ENCODE data around the gene NKAPD1. TPM values are rescaled to one million over a fixed set of nuclear protein-coding genes. Genes with fewer than 3 reads are reported as not detected.

The NKAPD1 gene
- total and polyA plus RNA-seq, 9 of the 15 experiments (the other 6 are each of a cell fraction or from before 2014, with no cell fraction given), result 14.1 to 73.5 (median 29.3) TPM

- TF ChIP-seq ZBTB9 (CRISPR knock-in tag; IDR thresholded peaks at IDR 0.05) (no peak), ETS2 (tag; IDR thresholded peaks at IDR 0.05; ENCODE audit: borderline replicate concordance, poor library complexity, severe bottlenecking) (no peak), ATF7 (IDR thresholded peaks at IDR 0.05) (peak; percentile 68; the same call in 1 of the 2 replicates), ZBTB40 (IDR thresholded peaks at IDR 0.05) (peak; percentile 56; the same call in 1 of the 2 replicates), ZBTB40 (CRISPR knock-in tag; IDR thresholded peaks at IDR 0.05) (no peak), KAT2B (IDR thresholded peaks at IDR 0.05; ENCODE audit: low read depth, low read length) (no peak), GTF2F1 (IDR thresholded peaks at IDR 0.05; ENCODE audit: low read depth, low read length) (no peak), ARID3A (IDR thresholded peaks at IDR 0.05; ENCODE audit: borderline replicate concordance, low read depth, low read length) (no peak), GATAD2A (IDR thresholded peaks at IDR 0.05) (no peak), HDAC1 (IDR thresholded peaks at IDR 0.05) (peak in 1 of 2 experiments; percentile 92; a peak in 2 of 4 replicates), SREBF2 (CRISPR knock-in tag; IDR thresholded peaks at IDR 0.05) (no peak; the same call in 1 of the 2 replicates), CEBPG (CRISPR knock-in tag; IDR thresholded peaks at IDR 0.05) (no peak), CEBPG (tag; conservative IDR thresholded peaks at IDR 0.05 in 1 of 2, IDR thresholded peaks at IDR 0.05 in 1 of 2) (no peak), ZNF57 (CRISPR knock-in tag; IDR thresholded peaks at IDR 0.05) (no peak), ZSCAN29 (IDR thresholded peaks at IDR 0.05) (no peak), TGIF2 (CRISPR knock-in tag; IDR thresholded peaks at IDR 0.05) (no peak)
Observed at GRCh38 chr11:112024773-112025678, 49.1 kb upstream of the NKAPD1 start, which contains the start of gene DLAT (continued).
